Measurements from ENCODE around the gene RBM25. TPM values are rescaled to one million over a fixed set of nuclear protein-coding genes. Genes with fewer than 3 reads are reported as not detected.
A peak's percentile ranks its signal among the peaks of the same experiment; 100 is the strongest.

RBM25 gene
- total and polyA plus RNA-seq, 2 experiments from 2014 or later, result 120 to 204 TPM

GRCh38 chr14:73027546-73027945, 30.8 kb upstream of the RBM25 start:
- Mint-ChIP-seq H3K36me3 (ENCODE audit: low read depth) (peaks cover 12% of the 10 kb centered on the region; the same call in 2 of the 3 replicates), H3K4me3 (peak overlapping the region; percentile 89), H3K4me1 (peaks cover 23% of the 10 kb centered on the region), H3K27ac (peak overlapping the region; percentile 87), H3K9me3 (no peaks in the 10 kb centered on the region), H3K27me3 (ENCODE audit: insufficient read depth, low read depth, poor library complexity) (peaks cover 8% of the 10 kb centered on the region)
- peak overlapping the region; percentile 43 for H3K4me3 ChIP-seq
- peaks cover 11% of the 10 kb centered on the region; the same call in 1 of the 2 replicates for H3K79me2 ChIP-seq (replicated peaks; ENCODE audit: insufficient read depth)
- H3K27me3 ChIP-seq (ENCODE audit: insufficient read depth), result no peaks in the 10 kb centered on the region
- H3K4me1 ChIP-seq (ENCODE audit: insufficient read depth), result peaks cover 6% of the 10 kb centered on the region
- no peaks in the 10 kb centered on the region for H3F3A ChIP-seq (replicated peaks; ENCODE audit: low read depth)
- TF ChIP-seq, protein P1, sequence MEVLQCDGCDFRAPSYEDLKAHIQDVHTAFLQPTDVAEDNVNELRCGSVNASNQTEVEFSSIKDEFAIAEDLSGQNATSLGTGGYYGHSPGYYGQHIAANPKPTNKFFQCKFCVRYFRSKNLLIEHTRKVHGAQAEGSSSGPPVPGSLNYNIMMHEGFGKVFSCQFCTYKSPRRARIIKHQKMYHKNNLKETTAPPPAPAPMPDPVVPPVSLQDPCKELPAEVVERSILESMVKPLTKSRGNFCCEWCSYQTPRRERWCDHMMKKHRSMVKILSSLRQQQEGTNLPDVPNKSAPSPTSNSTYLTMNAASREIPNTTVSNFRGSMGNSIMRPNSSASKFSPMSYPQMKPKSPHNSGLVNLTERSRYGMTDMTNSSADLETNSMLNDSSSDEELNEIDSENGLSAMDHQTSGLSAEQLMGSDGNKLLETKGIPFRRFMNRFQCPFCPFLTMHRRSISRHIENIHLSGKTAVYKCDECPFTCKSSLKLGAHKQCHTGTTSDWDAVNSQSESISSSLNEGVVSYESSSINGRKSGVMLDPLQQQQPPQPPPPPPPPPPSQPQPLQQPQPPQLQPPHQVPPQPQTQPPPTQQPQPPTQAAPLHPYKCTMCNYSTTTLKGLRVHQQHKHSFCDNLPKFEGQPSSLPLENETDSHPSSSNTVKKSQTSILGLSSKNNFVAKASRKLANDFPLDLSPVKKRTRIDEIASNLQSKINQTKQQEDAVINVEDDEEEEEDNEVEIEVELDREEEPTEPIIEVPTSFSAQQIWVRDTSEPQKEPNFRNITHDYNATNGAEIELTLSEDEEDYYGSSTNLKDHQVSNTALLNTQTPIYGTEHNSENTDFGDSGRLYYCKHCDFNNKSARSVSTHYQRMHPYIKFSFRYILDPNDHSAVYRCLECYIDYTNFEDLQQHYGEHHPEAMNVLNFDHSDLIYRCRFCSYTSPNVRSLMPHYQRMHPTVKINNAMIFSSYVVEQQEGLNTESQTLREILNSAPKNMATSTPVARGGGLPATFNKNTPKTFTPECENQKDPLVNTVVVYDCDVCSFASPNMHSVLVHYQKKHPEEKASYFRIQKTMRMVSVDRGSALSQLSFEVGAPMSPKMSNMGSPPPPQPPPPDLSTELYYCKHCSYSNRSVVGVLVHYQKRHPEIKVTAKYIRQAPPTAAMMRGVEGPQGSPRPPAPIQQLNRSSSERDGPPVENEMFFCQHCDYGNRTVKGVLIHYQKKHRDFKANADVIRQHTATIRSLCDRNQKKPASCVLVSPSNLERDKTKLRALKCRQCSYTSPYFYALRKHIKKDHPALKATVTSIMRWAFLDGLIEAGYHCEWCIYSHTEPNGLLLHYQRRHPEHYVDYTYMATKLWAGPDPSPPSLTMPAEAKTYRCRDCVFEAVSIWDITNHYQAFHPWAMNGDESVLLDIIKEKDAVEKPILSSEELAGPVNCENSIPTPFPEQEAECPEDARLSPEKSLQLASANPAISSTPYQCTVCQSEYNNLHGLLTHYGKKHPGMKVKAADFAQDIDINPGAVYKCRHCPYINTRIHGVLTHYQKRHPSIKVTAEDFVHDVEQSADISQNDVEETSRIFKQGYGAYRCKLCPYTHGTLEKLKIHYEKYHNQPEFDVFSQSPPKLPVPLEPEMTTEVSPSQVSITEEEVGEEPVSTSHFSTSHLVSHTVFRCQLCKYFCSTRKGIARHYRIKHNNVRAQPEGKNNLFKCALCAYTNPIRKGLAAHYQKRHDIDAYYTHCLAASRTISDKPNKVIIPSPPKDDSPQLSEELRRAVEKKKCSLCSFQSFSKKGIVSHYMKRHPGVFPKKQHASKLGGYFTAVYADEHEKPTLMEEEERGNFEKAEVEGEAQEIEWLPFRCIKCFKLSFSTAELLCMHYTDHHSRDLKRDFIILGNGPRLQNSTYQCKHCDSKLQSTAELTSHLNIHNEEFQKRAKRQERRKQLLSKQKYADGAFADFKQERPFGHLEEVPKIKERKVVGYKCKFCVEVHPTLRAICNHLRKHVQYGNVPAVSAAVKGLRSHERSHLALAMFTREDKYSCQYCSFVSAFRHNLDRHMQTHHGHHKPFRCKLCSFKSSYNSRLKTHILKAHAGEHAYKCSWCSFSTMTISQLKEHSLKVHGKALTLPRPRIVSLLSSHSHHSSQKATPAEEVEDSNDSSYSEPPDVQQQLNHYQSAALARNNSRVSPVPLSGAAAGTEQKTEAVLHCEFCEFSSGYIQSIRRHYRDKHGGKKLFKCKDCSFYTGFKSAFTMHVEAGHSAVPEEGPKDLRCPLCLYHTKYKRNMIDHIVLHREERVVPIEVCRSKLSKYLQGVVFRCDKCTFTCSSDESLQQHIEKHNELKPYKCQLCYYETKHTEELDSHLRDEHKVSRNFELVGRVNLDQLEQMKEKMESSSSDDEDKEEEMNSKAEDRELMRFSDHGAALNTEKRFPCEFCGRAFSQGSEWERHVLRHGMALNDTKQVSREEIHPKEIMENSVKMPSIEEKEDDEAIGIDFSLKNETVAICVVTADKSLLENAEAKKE (CRISPR knock-in tag; IDR thresholded peaks at IDR 0.05), result no peak
- TF ChIP-seq JUNB (IDR thresholded peaks at IDR 0.05; ENCODE audit: unreplicated experiment), result no peak
- H4K20me1 ChIP-seq (replicated peaks; ENCODE audit: insufficient read depth), result no peaks in the 10 kb centered on the region; the same call in 1 of the 2 replicates
- H3K9me2 ChIP-seq (ENCODE audit: insufficient read depth), result no peaks in the 10 kb centered on the region
- peak overlapping the region; percentile 64 for H3K4me2 ChIP-seq
- H3K27ac ChIP-seq (ENCODE audit: low read depth), result peak overlapping the region; percentile 45; the same call in 1 of the 2 replicates
- DNase-seq (ENCODE audit: low spot score) (no peak), ATAC-seq (no peak)
- peak overlapping the region; percentile 30 for H2AFZ ChIP-seq
- H3K36me3 ChIP-seq (ENCODE audit: insufficient read depth), result no peaks in the 10 kb centered on the region

GRCh38 chr14:73027984-73028383, 30.4 kb upstream of the RBM25 start:
- H3K9me3 Mint-ChIP-seq, result no peaks in the 10 kb centered on the region
- Histone ChIP-seq H3F3A (replicated peaks; ENCODE audit: low read depth) (no peaks in the 10 kb centered on the region), H3K4me2 (peak overlapping the region; percentile 64), H3K9me2 (ENCODE audit: insufficient read depth) (no peaks in the 10 kb centered on the region), H3K79me2 (replicated peaks; ENCODE audit: insufficient read depth) (peaks cover 11% of the 10 kb centered on the region; the same call in 1 of the 2 replicates), H4K20me1 (replicated peaks; ENCODE audit: insufficient read depth) (no peaks in the 10 kb centered on the region; the same call in 1 of the 2 replicates), H3K27ac (ENCODE audit: low read depth) (peak overlapping the region; percentile 45; the same call in 1 of the 2 replicates), H3K4me1 (ENCODE audit: insufficient read depth) (peaks cover 6% of the 10 kb centered on the region), H3K36me3 (ENCODE audit: insufficient read depth) (no peaks in the 10 kb centered on the region), H2AFZ (peak overlapping the region; percentile 30), H3K4me3 (peak overlapping the region; percentile 43), H3K27me3 (ENCODE audit: insufficient read depth) (no peaks in the 10 kb centered on the region)
- H3K4me1 Mint-ChIP-seq, result peaks cover 23% of the 10 kb centered on the region
- DNase-seq (ENCODE audit: low spot score), result no peak
- peaks cover 12% of the 10 kb centered on the region; the same call in 2 of the 3 replicates for H3K36me3 Mint-ChIP-seq (ENCODE audit: low read depth)
- H3K27me3 Mint-ChIP-seq (ENCODE audit: insufficient read depth, low read depth, poor library complexity), result peaks cover 8% of the 10 kb centered on the region
- peak overlapping the region; percentile 89; the same call in 1 of the 3 replicates for H3K4me3 Mint-ChIP-seq
- H3K27ac Mint-ChIP-seq, result peak overlapping the region; percentile 87; the same call in 1 of the 2 replicates
- ATAC-seq, result no peak
- TF ChIP-seq, protein P1 (CRISPR knock-in tag; IDR thresholded peaks at IDR 0.05), result no peak
- no peak for TF ChIP-seq ZNF114 (CRISPR knock-in tag; IDR thresholded peaks at IDR 0.05)
- TF ChIP-seq ZNF331 (CRISPR knock-in tag; IDR thresholded peaks at IDR 0.05; ENCODE audit: low read depth), result no peak
- TF ChIP-seq CREB1 (CRISPR knock-in tag; IDR thresholded peaks at IDR 0.05; ENCODE audit: low read depth), result no peak
- TF ChIP-seq NANOG (IDR thresholded peaks at IDR 0.05; ENCODE audit: borderline replicate concordance), result no peak
